Thymus (tissue), 14 donors: ENCODE results near the gene ZNF354C. TPM values are rescaled to one million over a fixed set of nuclear protein-coding genes. Genes with fewer than 3 reads are reported as not detected.

ENCODE experiments used
- DNase-seq, 9 donors: peaks; one replicate each; pipeline ENCODE4 v3.0.0-alpha.2; 2013; ENCODE audit warnings: low spot score in 9 of 9, low read depth in 6 of 9, missing footprints in 1 of 9
- H3K27ac ChIP-seq, 2 donors: one replicate each; pipeline ENCODE4 v1.5.1; 2013; ENCODE audit warnings: control low read depth in 1 of 2, low read depth in 1 of 2, low read length in 1 of 2, mild to moderate bottlenecking in 1 of 2, moderate library complexity in 1 of 2
- H3K27me3 ChIP-seq, 2 donors: one replicate each; pipeline ENCODE4 v1.5.1; 2013; ENCODE audit warnings: low read length in 1 of 2; ENCODE audit not compliant: control insufficient read depth in 2 of 2, insufficient read depth in 1 of 2
- H3K36me3 ChIP-seq, 2 donors: one replicate each; pipeline ENCODE4 v1.5.1; 2013; ENCODE audit warnings: low read length in 1 of 2, mild to moderate bottlenecking in 1 of 2, moderate library complexity in 1 of 2; ENCODE audit not compliant: control insufficient read depth in 2 of 2, insufficient read depth in 2 of 2
- H3K4me1 ChIP-seq, 2 donors: one replicate each; pipeline ENCODE4 v1.5.1; 2013; ENCODE audit warnings: low read length in 2 of 2; ENCODE audit not compliant: control insufficient read depth in 2 of 2, insufficient read depth in 2 of 2
- H3K4me3 ChIP-seq, 2 donors: one replicate each; pipeline ENCODE4 v1.5.1; 2013; ENCODE audit warnings: low read length in 2 of 2, control low read depth in 1 of 2, mild to moderate bottlenecking in 1 of 2
- H3K9me3 ChIP-seq, 2 donors: one replicate each; pipeline ENCODE4 v1.5.1; 2013; ENCODE audit warnings: low read length in 1 of 2, mild to moderate bottlenecking in 1 of 2; ENCODE audit not compliant: control insufficient read depth in 2 of 2, insufficient read depth in 1 of 2
- WGBS: extraction: QIAGEN DNeasy Blood & Tissue Kit; methylation state at CpG from one replicate; pipeline ENCODE4 v1.1.7; 2013; 5-methylcytosine and 5-hydroxymethylcytosine counted together
- long read RNA-seq, 10 donors: transcript quantifications; one replicate each; lab custom pipeline, GENCODE V29; 2026
- polyA plus RNA-seq: library from polyadenylated mRNA; stranded (reverse); fragments of 200-250 nt; gene quantifications from one replicate; pipeline ENCODE4 v1.2.3, GENCODE V29; 2013
- total RNA-seq: library from RNA; stranded (reverse); fragments of 120-200 nt; gene quantifications from one replicate; pipeline ENCODE4 v1.2.4, GENCODE V29; 2013
- donor health status: healthy.

Gene ZNF354C
- total RNA-seq: 6.0 TPM
- polyA plus RNA-seq: 2.3 TPM
- long read RNA-seq, donor 1, full-length matches to known transcripts: 1 of 1 reads
- long read RNA-seq, donor 1, partial matches to known transcripts: 0 of 1 reads
- long read RNA-seq, donor 1, other reads (novel, unspliced or antisense): 0 of 1 reads
- long read RNA-seq, donor 2: 0 reads
- long read RNA-seq, donor 3, full-length matches to known transcripts: 3 of 3 reads
- long read RNA-seq, donor 3, partial matches to known transcripts: 0 of 3 reads
- long read RNA-seq, donor 3, other reads (novel, unspliced or antisense): 0 of 3 reads
- long read RNA-seq, donor 4, full-length matches to known transcripts: 1 of 1 reads
- long read RNA-seq, donor 4, partial matches to known transcripts: 0 of 1 reads
- long read RNA-seq, donor 4, other reads (novel, unspliced or antisense): 0 of 1 reads
- long read RNA-seq, donor 5, full-length matches to known transcripts: 2 of 2 reads
- long read RNA-seq, donor 5, partial matches to known transcripts: 0 of 2 reads
- long read RNA-seq, donor 5, other reads (novel, unspliced or antisense): 0 of 2 reads
- long read RNA-seq, donor 6: 0 reads
- long read RNA-seq, donor 7, full-length matches to known transcripts: 1 of 1 reads
- long read RNA-seq, donor 7, partial matches to known transcripts: 0 of 1 reads
- long read RNA-seq, donor 7, other reads (novel, unspliced or antisense): 0 of 1 reads
- long read RNA-seq, donor 8, full-length matches to known transcripts: 1 of 1 reads
- long read RNA-seq, donor 8, partial matches to known transcripts: 0 of 1 reads
- long read RNA-seq, donor 8, other reads (novel, unspliced or antisense): 0 of 1 reads
- long read RNA-seq, donor 9, full-length matches to known transcripts: 1 of 1 reads
- long read RNA-seq, donor 9, partial matches to known transcripts: 0 of 1 reads
- long read RNA-seq, donor 9, other reads (novel, unspliced or antisense): 0 of 1 reads
- long read RNA-seq, donor 10, full-length matches to known transcripts: 4 of 4 reads
- long read RNA-seq, donor 10, partial matches to known transcripts: 0 of 4 reads
- long read RNA-seq, donor 10, other reads (novel, unspliced or antisense): 0 of 4 reads

- peaks cover under 1 to 39% of the 10 kb centered on the region in 2 donors for H3K9me3 ChIP-seq
- peak; percentile 69 to 94 (median 83) for DNase-seq
- H3K4me1 ChIP-seq: peaks cover 6 to 10% of the 10 kb centered on the region in 2 donors
- H3K36me3 ChIP-seq: peaks cover 9% of the 10 kb centered on the region in 2 donors
- 7% methylated on average over 81 of the region's 81 CpGs for WGBS
- H3K4me3 ChIP-seq: peak within 1 kb of the TSS; percentile 75 to 82
- H3K27ac ChIP-seq: peak within 1 kb of the TSS; percentile 64 to 65
- H3K27me3 ChIP-seq: no peaks in the 10 kb centered on the region
Measured at GRCh38 chr5:179060116-179061008, at the start of gene ZNF354C. TSS of gene ZNF354C (plus strand) at chr5:179060373. CDS start at chr5:179062069, 1,696 bp downstream.

GRCh38 chr5:179023528-179024189 is 36.5 kb upstream of the ZNF354C start, which contains the start of gene ZNF879:
TSS of gene ZNF879 (plus strand) at chr5:179023804. CDS start at chr5:179025005, 1,201 bp downstream.
- H3K4me3 ChIP-seq: peak within 1 kb of the TSS; percentile 54 to 89
- H3K36me3 ChIP-seq: peaks cover 14 to 20% of the 10 kb centered on the region in 2 donors
- 1% methylated on average over 72 of the region's 72 CpGs for WGBS
- DNase-seq: peak; percentile 92 to 97 (median 93)
- H3K27me3 ChIP-seq: no peaks in the 10 kb centered on the region
- H3K27ac ChIP-seq: peak within 1 kb of the TSS; percentile 32 to 88
- H3K9me3 ChIP-seq: peaks cover 9 to 46% of the 10 kb centered on the region in 2 donors
- H3K4me1 ChIP-seq: peaks cover 4 to 7% of the 10 kb centered on the region in 2 donors

- Histone ChIP-seq H3K36me3 (peaks cover 24 to 31% of the 10 kb centered on the region in 2 donors), H3K4me1 (no peaks in the 10 kb centered on the region), H3K4me3 (no peak overlapping the region), H3K27ac (no peak overlapping the region), H3K27me3 (no peaks in the 10 kb centered on the region), H3K9me3 (peaks cover 18 to 29% of the 10 kb centered on the region in 2 donors)
- no peak for DNase-seq
- WGBS: 98% methylated on average over 7 of the region's 7 CpGs
Measured at GRCh38 chr5:179033004-179033580, 27.1 kb upstream of the ZNF354C start.

- no peaks in the 10 kb centered on the region for H3K4me1 ChIP-seq
- 92% methylated on average over 2 of the region's 2 CpGs for WGBS
- no peaks in the 10 kb centered on the region for H3K27me3 ChIP-seq
- DNase-seq: no peak
- peaks cover 0 to 16% of the 10 kb centered on the region in 2 donors for H3K9me3 ChIP-seq
- H3K27ac ChIP-seq: no peak overlapping the region
- H3K4me3 ChIP-seq: no peak overlapping the region
- H3K36me3 ChIP-seq: no peaks in the 10 kb centered on the region
Measured at GRCh38 chr5:179044765-179045164, 15.4 kb upstream of the ZNF354C start.

- Histone ChIP-seq H3K4me1 (no peaks in the 10 kb centered on the region), H3K9me3 (peaks cover 2 to 33% of the 10 kb centered on the region in 2 donors), H3K27me3 (no peaks in the 10 kb centered on the region), H3K4me3 (no peak overlapping the region), H3K36me3 (no peaks in the 10 kb centered on the region), H3K27ac (no peak overlapping the region)
- no peak for DNase-seq
- 92% methylated on average over 9 of the region's 9 CpGs for WGBS
Measured at GRCh38 chr5:179051784-179052183, 8.4 kb upstream of the ZNF354C start.

GRCh38 chr5:179054036-179054785 is 6.0 kb upstream of the ZNF354C start:
- H3K27me3 ChIP-seq: no peaks in the 10 kb centered on the region
- DNase-seq: no peak
- H3K9me3 ChIP-seq: peaks cover 2 to 33% of the 10 kb centered on the region in 2 donors
- H3K27ac ChIP-seq: no peak overlapping the region
- no peak overlapping the region for H3K4me3 ChIP-seq
- H3K4me1 ChIP-seq: no peaks in the 10 kb centered on the region
- H3K36me3 ChIP-seq: no peaks in the 10 kb centered on the region
- WGBS: 91% methylated on average over 15 of the region's 15 CpGs

- Histone ChIP-seq H3K36me3 (no peaks in the 10 kb centered on the region), H3K4me1 (peaks cover 0 to 2% of the 10 kb centered on the region in 2 donors), H3K9me3 (peaks cover 2 to 33% of the 10 kb centered on the region in 2 donors), H3K27ac (no peak overlapping the region), H3K4me3 (no peak overlapping the region), H3K27me3 (no peaks in the 10 kb centered on the region)
- no peak for DNase-seq
- 93% methylated on average over 10 of the region's 10 CpGs for WGBS
Measured at GRCh38 chr5:179054876-179055275, 5.3 kb upstream of the ZNF354C start.
